ENCODE results near the gene SMIM1.

DNA sequence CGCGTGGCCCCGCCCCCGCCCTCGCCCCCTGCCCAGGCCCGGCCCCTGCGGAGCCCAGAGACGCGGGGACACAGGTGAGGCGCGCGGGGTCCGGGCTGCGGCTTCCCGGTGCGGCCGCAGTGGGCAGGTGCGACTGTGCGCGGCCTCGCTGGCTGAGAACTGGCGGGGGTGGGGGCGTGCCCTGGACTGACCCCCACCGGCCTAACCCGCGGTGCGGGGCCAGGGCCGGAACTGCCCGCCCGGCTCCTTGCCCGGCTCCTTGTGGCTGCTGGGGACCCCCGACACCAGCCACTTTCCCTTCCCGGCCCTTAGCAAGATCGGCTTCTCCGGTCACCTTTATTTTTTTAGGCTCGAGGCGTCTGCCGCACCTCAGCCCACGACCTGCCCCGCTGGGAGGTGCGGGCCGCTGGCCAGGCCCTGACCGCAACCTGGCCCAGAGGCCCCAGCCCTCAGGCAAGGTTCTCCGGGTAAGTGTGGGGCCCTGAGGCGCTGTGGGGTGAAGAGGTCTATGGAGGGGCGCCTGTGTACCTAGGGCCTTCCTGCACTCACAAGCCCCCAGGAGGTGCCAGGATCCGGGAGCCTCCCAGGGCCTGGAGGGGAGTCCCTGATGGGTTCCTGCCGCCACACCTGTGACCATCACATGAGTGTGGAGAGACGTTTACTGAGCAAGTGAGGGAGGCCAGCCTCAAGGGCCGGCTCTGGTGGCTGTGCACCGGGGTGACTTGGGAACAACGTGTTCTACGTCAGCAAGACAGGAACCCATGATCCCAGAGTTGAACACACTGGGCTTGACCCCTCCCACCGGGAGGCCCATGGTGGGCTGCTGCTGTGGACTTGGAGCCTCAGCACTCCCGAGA lies at the start of gene SMIM1:
- no peak for TF ChIP-seq CTCF (conservative IDR thresholded peaks at IDR 0.05 in 1 of 2, IDR thresholded peaks at IDR 0.05 in 1 of 2; ENCODE audit: low read depth in 1 of 2, low read length in 2 of 2)
- no peak for TF ChIP-seq EZH2 (IDR thresholded peaks at IDR 0.05; ENCODE audit: low read length, missing control alignments)

Measured in fibroblast of lung (primary cell).